ENCODE measurements around the gene ADARB2.

DNA sequence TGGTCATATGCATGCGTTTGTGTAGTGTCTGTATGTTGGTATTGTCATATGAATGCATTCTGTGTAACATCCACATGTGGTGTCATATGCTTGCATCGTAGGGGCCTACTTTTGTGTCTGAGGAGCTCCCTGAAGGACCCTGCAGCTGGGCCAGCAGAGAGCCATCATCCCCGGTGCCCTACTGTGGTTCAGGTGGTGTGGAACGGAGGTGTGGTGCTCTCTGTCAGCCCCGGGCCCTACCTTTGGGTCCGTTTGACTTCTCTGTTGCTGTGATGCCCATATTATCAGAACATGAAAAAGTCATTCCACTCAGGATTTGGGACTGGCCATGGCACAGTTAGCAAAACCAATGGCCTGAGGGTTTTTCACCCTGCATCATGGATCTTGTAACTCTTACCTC, 217.9 kb downstream of the ADARB2 start:
- TF ChIP-seq POLR2A (IDR thresholded peaks at IDR 0.05): no peak
- TF ChIP-seq, protein P1, sequence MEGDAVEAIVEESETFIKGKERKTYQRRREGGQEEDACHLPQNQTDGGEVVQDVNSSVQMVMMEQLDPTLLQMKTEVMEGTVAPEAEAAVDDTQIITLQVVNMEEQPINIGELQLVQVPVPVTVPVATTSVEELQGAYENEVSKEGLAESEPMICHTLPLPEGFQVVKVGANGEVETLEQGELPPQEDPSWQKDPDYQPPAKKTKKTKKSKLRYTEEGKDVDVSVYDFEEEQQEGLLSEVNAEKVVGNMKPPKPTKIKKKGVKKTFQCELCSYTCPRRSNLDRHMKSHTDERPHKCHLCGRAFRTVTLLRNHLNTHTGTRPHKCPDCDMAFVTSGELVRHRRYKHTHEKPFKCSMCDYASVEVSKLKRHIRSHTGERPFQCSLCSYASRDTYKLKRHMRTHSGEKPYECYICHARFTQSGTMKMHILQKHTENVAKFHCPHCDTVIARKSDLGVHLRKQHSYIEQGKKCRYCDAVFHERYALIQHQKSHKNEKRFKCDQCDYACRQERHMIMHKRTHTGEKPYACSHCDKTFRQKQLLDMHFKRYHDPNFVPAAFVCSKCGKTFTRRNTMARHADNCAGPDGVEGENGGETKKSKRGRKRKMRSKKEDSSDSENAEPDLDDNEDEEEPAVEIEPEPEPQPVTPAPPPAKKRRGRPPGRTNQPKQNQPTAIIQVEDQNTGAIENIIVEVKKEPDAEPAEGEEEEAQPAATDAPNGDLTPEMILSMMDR (IDR thresholded peaks at IDR 0.05): no peak

Measured in testis (tissue), 2 donors.